Stimulated activated CD4-positive, alpha-beta T cell treated with anti-CD3 and anti-CD28 coated beads, Interleukin-4, amount 100 ng/mL, for 48 hours (primary cell): ENCODE results near the gene CCDC15.
"Not testable (repeated sequence)": the region's sequence is repeated elsewhere in the genome, so short reads cannot be mapped to it uniquely, and the experiment has no call there.

Experiments
- DNase-seq, 2 donors: peaks; one replicate each; pipeline ENCODE4 v3.0.0-alpha.2; 2020; ENCODE audit warnings: low read depth in 2 of 2

The CCDC15 gene

DNA sequence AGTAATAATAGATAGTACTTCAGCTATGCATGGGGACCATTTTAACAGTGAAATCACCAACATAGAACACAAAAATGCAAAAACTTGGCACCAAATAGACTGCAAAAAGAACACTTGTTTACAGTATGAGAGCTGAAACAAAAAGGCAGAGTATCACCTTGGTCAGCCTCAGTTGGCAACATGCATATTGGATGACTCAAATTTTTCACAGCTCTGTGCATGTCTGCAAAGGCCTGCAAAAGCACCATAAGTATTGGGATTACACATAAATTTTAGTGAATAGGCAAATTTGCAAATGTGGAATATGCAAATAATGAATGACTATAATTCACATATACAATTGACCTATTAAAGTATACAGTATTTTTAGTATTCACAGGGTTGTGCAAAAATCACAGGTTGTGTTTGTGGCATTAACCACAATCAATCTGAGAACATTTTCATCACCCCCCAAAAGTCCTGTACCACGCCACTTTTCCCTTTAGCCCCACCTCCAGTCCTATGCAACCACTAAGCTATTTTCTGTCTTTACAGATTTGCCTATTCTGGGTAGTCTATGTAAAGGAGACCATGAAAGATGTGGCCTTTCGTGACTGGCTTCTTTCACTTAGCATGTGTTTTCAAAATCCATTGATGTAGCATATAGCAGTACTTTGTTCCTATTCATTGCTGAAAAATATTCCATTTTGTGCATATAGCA, 47.2 kb downstream of the CCDC15 start:
- no peak for DNase-seq

DNA sequence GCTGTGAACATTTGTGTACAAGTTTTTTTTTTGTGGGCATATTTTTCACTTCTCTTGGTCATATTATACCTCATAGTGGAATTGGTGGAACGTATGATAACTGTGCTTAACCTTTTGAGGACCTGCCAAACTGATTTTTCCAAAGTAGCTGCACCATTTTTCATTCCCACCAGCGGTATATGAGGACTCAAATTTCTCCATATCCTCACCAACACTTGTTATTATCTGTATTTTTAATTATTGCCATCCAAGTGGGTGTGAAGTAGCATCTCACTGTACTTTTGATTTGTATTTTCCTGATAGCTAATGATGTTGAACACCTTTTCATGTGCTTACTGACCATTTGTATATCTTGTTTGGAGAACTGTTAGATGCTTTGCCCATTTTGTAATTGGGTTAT, 47.8 kb downstream of the CCDC15 start:
- DNase-seq: no peak

DNA sequence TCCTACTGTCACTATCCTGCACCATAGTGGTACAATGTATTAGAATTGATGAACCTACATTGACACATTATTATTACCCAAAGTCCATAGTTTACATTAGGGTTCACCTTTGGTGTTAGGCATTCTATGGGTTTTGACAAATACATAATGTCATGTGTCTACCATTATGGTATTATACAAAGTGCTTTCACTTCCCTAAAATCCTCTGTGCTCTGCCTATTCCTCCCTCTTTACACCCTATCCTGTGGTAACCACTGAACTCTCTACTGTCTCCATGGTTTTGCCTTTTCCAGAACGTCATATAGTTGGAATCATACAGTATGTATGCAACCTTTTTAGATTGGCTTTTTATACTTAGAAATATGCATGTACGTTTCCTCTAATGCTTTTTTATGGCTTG, 51.5 kb downstream of the CCDC15 start:
- no peak for DNase-seq

DNA sequence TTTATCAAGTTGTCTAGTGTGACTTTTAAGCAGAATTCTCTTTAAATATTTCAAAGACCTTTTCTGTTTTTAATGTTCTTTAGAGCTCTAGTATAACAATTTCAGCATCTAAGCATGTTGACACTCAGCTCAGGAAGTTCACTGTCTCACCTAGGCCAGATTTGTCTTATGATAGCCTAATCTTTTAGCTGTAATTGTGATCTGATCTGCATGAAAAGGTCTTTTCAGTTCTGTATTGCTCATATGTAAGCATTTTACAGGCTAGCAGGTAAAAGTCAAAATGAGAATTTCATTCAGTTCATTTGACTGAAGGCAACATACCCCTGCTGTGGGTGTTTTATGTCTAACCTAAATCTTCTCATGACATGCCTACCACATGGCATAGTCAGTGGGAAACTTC, 62.4 kb downstream of the CCDC15 start:
- DNase-seq: no peak

DNA sequence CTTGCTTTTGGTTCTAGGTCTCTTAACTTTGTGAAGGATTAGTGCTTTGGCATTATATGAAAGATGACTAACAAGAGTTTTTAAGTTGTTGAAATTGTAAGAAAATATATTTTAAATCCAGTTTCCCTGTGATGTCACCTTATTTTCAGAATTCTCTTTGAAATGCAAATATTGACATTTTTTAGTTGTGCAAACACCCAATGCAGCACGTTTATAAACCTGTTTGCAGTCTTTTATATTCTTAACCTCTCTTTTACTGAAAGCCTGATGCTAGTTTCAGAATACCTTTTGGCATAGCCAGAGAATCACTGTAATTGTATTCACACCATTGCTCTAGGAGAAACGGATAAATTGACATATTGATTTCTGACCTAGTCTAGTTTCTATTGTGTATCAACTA, 66.3 kb downstream of the CCDC15 start:
- no peak for DNase-seq

DNA sequence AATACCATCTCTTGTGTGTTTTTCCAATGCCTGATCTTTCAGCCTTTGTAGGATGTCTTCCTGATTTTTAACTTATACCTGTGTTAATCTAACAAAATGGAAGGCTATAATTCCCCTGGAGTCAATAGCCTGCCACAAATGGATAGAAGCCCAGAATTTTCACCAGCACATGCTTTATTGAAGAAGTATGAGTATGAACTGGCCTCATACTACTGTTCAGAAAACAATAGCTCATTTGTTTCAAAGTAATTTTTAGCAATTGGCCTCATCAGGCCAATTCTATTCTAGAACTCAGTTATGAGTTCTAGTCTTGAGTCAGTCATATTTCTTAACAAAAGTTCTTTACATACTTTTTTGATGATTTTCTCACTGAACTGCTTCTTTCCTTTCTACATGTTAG, 68.5 kb downstream of the CCDC15 start:
- no peak for DNase-seq

DNA sequence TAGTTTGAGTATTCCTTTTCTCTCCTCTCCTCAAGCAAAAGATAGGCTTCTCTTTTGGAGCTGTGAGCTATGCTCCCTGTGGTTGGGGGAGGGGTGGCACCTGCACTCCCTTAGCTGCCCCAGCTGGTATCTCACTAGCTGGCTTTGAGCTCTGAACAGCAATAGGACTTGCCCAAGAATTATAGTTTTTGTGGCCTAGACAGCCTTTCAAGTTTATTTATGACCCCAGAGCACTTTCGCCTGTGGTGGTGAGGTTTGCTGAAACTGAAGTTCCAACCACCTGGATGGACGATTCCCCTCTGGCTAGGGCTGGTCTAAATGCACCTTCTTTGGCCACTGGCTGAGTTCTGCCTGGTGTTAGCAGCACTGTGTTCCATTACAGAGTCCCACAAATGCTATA, 72.0 kb downstream of the CCDC15 start:
- no peak for DNase-seq

DNA sequence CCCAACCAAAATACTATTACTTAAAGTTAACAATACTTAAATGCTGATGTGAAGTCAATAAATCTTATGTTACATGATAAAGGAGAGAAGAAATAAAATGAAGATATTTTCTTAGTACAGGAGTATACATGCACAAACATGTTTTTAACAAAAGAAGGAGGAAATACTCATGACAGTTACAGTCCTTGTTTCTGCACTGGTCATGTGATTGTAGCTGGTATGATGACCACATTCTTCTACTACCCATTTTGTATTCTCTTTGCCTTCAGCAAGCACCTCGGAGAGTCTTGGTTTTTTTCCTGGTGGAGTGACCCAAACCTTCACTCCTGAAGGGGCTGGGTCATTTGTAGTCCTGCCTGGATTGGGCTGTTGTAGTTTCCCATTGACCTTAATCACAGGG, 75.4 kb downstream of the CCDC15 start:
- not testable (repeated sequence) for DNase-seq

DNA sequence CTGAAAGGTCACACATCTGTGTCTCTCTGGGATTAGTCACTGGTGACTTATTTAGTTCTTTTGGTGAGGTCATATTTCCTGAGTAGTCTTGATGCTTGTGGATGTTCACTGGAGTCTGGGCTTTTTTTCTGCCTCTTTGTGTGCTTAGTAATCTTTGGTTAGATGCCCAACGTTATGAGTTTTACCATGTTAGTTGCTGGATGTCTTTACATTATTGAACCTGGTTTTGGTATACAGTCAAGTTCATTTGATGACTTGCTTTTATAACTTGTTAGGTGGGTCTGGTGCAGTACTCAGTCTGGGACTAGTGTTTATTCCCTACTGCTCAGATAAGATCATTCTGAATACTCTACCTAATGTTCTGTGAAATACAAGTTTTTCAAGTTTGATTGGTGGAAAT, 82.9 kb downstream of the CCDC15 start:
- DNase-seq: no peak

DNA sequence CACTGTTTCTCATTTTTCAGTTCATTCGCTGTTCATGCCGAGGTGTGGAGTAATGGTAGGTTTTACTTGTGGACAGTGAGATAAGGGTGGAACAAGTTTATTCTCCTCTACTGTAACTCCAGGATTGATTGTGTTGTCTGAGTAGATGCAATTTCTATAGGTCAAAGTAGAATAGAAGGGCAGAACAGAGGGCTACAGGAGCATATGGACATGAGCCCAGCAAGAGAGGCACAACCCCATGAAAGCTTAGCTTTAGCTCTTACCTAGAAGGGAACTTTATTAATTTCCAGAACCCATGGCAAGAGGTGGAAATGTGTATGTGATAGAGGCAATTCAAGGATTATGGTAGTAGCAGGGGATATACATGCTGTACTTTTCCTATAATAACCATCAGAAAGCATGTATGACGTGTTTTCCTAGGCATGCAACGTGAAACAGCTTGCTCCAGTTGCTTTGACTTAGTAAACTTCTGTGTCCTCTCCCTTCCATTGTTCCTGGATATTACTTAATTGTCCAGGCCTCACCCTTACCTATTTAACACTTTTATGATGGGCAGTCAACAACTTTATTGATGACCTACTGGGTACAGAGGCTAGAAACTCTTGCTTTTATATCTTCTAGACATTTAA, 95.3 kb downstream of the CCDC15 start:
- DNase-seq: no peak

DNA sequence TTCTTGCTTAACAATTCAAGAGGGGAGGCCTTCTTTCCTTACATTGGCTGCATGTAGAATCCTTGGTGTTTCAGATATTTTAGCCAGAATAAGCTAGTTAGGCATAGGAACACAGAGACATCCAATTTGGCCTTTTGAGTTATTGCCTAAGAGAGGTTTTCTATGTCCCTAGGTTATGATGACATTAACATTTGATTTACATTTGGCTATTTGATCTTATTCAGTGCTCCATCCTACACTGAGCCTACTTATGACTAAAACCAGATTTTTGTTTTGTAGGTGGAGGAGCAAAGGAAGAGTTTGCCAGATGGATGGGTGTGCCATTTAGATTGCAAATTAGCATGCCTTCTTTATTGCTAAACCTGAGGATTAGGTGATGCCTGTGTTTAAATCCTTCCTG, 98.0 kb downstream of the CCDC15 start:
- DNase-seq: no peak

DNA sequence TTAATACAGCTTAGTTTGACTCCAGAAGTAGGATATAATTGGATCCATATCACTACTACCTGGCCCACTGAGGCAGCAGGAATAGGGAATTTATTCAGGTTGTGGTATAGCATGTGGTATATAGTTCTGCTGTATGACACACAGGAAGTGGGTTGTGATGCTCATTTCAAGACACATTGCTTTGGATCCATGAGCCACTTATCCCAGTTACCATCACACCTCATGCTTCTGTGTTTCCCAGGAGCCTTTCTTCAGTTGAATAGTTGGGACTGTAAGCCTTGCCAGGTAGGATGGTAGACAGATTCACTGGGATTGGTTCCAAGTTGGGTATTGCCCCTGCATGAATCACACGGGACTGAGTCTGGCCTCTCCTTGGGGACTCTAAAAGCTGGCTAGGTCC, 99.2 kb downstream of the CCDC15 start:
- no peak for DNase-seq

DNA sequence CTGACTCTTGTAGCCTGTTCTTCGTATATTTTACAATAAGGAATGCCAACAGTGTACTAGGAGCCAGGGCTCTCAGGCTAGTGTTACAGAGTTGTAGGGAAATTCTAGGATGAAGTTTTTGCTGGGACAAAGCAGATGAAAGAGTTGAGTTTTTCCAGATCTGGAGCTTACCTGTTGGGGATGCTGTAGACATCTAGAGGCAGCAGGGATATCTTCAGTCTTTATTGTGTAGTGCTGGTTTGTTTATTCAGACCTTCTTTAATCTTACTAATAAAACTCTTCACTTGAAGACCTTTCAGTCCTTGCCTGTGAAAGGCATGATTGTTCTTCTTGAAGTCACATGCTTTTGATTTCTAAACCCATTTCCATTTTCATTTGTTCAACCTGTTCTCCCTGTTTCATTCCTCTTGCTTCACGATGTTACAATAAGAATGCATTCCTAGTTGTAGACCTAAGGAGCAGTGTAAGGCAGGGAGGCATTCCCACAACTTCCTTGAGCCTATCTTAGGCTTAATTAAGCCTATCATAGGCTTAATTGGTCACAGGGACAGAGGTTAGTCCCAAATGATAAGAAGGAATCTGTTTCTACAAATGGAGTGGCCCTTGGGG, 101.2 kb downstream of the CCDC15 start:
- DNase-seq: no peak

DNA sequence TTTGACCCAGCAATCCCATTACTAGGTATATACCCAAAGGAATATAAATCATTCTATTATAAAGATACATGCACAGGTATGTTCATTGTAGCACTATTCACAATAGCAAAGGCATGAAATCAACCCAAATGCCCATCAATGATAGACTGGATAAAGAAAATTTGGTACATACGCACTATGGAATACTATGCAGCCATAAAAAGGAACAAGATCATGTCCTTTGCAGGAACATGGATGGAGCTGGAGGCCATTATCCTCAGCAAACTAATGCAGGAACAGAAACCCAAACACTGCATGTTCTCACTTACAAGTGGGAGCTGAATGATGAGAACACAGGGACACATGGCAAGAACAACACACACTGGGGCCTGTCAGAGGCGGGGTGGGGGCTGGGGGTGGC, 102.1 kb downstream of the CCDC15 start:
- DNase-seq: not testable (repeated sequence)

DNA sequence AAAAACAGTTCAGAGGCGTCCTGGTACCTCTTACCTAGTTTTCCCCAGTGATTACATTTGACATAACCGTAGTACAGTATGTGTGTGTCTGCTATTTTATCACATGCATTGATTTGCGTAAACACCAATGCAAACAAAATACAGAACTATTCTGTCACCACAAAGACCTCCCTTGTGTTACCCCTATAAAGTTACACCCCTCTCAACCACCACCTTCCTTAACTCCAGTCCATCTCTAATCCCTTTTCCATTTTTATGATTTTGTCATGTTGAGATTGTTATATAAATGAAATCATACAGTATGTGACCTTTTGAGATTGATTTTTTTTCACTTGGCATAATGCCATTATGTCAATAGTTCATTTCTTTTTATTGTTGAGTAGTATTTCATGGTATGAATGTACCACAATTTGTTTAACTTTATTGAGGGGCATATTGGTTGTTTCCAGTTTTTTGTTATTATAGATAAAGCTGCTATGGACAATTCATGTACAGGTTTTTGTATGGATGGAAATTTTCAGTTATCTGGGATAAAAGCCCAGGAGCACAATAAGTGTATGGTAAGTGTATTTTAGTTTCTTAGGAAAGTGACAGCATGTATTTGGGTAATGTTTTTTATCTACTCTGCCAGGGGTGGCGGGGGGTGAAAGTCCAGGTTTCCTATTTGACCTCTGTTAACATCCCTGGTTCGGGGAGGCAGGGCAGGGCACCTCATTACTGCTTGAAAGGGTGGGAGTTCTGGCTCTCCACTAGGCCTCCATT, 103.1 kb downstream of the CCDC15 start:
- DNase-seq: no peak

DNA sequence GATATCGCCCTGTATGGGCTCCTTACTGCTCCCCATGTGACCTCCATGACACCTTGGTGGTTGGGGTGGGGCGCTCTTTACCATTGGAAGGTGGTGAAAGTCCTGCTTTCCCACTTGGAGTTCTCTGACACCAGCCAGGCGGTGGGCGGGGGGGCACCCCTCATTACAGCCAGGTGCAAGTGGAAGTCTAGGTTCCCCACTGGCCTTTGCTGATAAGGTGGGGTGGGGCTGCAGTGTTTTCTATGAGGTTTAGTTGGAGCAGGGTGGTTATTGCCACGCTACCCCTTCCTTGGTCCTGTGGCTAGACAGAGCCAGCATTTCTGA, 103.7 kb downstream of the CCDC15 start:
- DNase-seq: no peak

DNA sequence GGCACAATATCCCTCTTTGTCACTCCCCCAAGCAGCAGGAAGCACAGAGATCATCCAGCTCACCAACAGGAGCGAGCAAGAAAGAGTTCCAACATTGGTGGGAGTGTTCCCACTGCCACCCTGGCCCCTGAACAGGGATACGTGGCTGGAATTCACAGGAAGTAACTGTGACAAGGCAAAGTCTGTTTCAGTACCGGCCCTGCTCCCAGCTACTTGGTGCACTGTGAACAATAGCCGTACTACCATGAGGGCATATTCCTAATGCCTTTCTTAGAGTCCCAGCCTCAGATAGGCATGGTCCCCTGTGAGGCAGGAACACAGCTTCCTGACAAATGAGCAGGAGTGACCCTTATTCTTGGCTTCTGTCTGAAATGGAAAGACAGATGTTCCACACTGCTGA, 107.3 kb downstream of the CCDC15 start:
- DNase-seq: no peak

DNA sequence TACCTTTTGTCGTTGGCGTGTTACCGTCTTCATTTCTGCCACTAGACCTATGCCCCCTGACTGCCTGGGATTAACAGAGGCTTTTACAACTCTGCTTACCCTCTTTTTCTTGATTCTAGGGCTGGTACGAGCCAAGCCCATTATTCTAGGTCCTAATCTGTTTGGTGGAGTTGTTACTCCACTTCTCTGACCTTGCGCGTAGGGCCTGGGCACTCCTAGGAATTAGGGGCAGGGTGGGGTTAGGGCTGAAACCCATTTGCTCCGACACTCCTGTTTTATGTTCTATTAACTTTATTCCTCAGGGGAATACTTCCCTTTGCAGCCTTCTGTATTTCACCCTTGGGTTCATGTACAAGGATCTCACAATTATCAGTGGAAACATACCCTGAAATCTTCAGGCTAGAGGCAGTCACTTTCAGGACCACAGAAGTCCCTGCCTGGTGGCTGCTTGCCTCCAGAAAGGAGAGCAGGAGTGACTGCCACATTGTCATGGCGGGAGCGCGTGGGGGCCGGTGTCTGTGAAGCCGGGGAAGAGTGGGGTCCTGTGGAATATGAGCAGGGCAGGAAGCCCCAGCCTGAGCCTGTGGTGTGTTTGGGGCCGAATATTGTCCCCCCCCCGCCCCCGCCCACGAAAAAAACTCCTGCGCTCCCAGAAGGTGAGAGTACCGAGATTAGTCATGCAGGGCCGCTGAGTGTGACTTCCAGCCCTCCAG, 108.4 kb downstream of the CCDC15 start:
- DNase-seq: no peak

DNA sequence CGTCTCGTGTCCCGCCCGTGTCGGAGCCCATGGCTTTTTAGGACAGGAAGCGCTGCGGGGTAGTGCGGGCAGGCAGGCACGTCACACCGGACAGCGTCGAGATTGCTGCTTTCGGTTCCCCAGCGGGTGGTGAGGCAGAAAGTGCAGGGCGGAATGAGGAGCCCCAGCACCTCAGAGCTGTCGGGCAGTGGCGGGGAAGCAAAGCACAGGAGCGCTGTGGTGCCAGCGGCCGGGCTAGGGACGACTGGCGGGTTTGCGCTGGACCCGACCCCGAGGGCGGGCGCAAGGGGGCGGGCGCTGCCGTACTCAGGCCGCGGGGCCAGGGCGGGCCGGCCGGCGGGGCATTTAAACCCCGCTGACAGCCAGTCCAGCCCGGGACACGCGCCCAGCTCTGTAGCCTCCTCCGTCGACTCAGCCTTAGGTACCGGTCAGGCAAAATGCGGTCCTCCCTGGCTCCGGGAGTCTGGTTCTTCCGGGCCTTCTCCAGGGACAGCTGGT, 109.0 kb downstream of the CCDC15 start, which contains the start of gene SLC37A2:
TSS of gene SLC37A2 (plus strand) at position 375 of the 498 bp plus-strand sequence. CDS start at position 438, 63 bp downstream.
- peak in 1 of 2 donors; percentile 42 for DNase-seq

DNA sequence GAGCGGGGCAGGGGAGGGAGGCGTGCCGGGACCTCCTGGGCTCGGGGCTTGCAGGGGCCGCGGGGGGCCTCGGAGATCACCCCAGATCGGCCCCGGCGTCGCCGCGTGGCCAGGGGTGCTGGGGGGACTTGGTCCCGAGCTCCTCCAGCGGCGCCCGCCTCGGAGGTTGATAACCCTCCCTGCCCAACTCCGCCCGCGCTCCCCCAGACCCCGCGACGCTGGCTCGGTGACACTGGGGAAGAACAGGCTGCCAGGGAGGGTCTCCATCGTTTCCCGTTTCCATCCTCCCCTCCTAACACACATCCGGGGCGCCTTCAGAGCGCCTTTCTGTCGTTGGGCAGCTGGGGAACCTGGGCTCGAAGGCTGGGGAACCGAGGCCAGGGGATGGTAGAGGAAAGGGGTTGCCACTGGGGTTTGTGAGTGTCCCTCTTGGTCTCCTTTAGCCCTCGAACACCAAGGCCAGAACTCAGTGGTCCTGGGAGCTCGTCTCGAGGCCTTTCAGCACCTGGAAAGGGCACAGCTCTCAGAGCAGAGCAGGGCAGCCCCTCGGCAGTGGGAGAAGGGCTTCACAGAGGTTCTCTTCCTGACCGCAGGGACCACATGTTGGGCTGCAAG, 109.5 kb downstream of the CCDC15 start:
- DNase-seq: no peak

DNA sequence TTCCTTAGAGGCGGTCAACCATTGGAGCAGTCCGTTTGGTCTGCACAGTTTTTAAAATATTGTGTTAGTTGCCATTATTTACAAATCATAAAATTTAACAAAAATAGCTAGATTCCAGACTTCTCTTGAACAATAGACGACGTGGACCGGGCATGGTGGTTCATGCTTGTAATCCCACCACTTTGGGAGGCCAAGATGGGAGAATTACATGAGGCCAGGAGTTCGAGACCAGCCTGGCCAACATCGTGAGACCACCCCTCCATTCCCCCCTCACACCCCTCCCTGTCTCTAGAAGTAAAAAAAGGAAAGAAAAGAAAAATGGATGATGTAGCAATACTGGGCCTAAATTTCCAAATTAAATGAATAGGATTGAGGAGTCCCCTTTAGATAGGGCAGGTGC, 110.1 kb downstream of the CCDC15 start:
- DNase-seq: no peak
